H9 (cell line): ENCODE results near the gene COX6B2. TPM values are rescaled to one million over a fixed set of nuclear protein-coding genes. Genes with fewer than 3 reads are reported as not detected.

Source experiments
- DNase-seq: peaks from one replicate; pipeline ENCODE4 v3.0.0-alpha.2; 2017
- H2AFZ ChIP-seq: one replicate; pipeline ENCODE4 v1.6.1; 2013; ENCODE audit warnings: mild to moderate bottlenecking, low read length, control low read depth, moderate library complexity
- H2AK5ac ChIP-seq: 2 replicates; pipeline ENCODE4 v1.6.1; 2013; ENCODE audit warnings: low read length, control low read depth, mixed read lengths; ENCODE audit not compliant: insufficient read length
- H2BK120ac ChIP-seq: one replicate; pipeline ENCODE4 v1.6.1; 2013; ENCODE audit warnings: low read depth, mild to moderate bottlenecking, low read length, control low read depth, inconsistent platforms; ENCODE audit not compliant: poor library complexity, severe bottlenecking
- H2BK12ac ChIP-seq: 2 replicates; pipeline ENCODE4 v1.6.1; 2013; ENCODE audit warnings: low read length, control low read depth, mixed read lengths, low read depth; ENCODE audit not compliant: insufficient read length
- H2BK15ac ChIP-seq: 2 replicates; pipeline ENCODE4 v1.6.1; 2013; ENCODE audit warnings: low read depth, low read length, control low read depth
- H2BK20ac ChIP-seq: one replicate; pipeline ENCODE4 v1.6.1; 2013; ENCODE audit warnings: low read depth, mild to moderate bottlenecking, low read length, control low read depth, inconsistent platforms; ENCODE audit not compliant: poor library complexity, severe bottlenecking
- H2BK5ac ChIP-seq: 2 replicates; pipeline ENCODE4 v1.6.1; 2013; ENCODE audit warnings: low read length, control low read depth, mixed read lengths; ENCODE audit not compliant: insufficient read length
- H3K14ac ChIP-seq: 2 replicates; pipeline ENCODE4 v1.6.1; 2013; ENCODE audit warnings: low read length, control low read depth; ENCODE audit not compliant: insufficient read depth
- H3K18ac ChIP-seq: 2 replicates; pipeline ENCODE4 v1.6.1; 2013; ENCODE audit warnings: low read depth, mild to moderate bottlenecking, mixed read lengths, low read length, control low read depth; ENCODE audit not compliant: insufficient read length
- H3K23ac ChIP-seq: 2 replicates; pipeline ENCODE4 v1.6.1; 2013; ENCODE audit warnings: low read length, control low read depth, mixed read lengths, low read depth; ENCODE audit not compliant: insufficient read length
- H3K23me2 ChIP-seq: 2 replicates; pipeline ENCODE4 v1.6.1; 2013; ENCODE audit warnings: low read depth, mild to moderate bottlenecking, mixed read lengths, low read length, control low read depth; ENCODE audit not compliant: insufficient read length, poor library complexity, severe bottlenecking
- H3K27ac ChIP-seq: 2 replicates; pipeline ENCODE4 v1.5.1; 2013; ENCODE audit warnings: low read length, control low read depth, mixed read lengths, low read depth; ENCODE audit not compliant: insufficient read length
- H3K27me3 ChIP-seq: 2 replicates; pipeline ENCODE4 v1.6.1; 2013; ENCODE audit warnings: low read length, control low read depth, inconsistent platforms; ENCODE audit not compliant: insufficient read depth
- H3K4ac ChIP-seq: 2 replicates; pipeline ENCODE4 v1.6.1; 2013; ENCODE audit warnings: low read depth, mild to moderate bottlenecking, control low read depth, inconsistent platforms, low read length, moderate library complexity
- H3K4me1 ChIP-seq: 2 replicates; pipeline ENCODE4 v1.6.1; 2013; ENCODE audit warnings: low read length, control low read depth, inconsistent platforms; ENCODE audit not compliant: insufficient read depth
- H3K4me2 ChIP-seq: 2 replicates; pipeline ENCODE4 v1.6.1; 2013; ENCODE audit warnings: low read length, control low read depth, mixed read lengths; ENCODE audit not compliant: insufficient read length, insufficient read depth
- H3K56ac ChIP-seq: 2 replicates; pipeline ENCODE4 v1.6.1; 2013; ENCODE audit warnings: low read depth, mild to moderate bottlenecking, mixed read lengths, low read length, control low read depth; ENCODE audit not compliant: insufficient read length
- H3K79me1 ChIP-seq: 2 replicates; pipeline ENCODE4 v1.6.1; 2013; ENCODE audit warnings: low read depth, mild to moderate bottlenecking, moderate library complexity, low read length, control low read depth, inconsistent platforms; ENCODE audit not compliant: insufficient read depth, poor library complexity, severe bottlenecking
- H3K79me2 ChIP-seq: 2 replicates; pipeline ENCODE4 v1.6.1; 2013; ENCODE audit warnings: low read length, control low read depth, inconsistent platforms; ENCODE audit not compliant: insufficient read depth
- H3K9ac ChIP-seq: 2 replicates; pipeline ENCODE4 v1.6.1; 2013; ENCODE audit warnings: low read length, control low read depth, mixed read lengths; ENCODE audit not compliant: insufficient read length; ENCODE audit errors: extremely low read depth
- H3K9me3 ChIP-seq: one replicate; pipeline ENCODE4 v1.6.1; 2013; ENCODE audit warnings: low read depth, low read length, inconsistent platforms; ENCODE audit not compliant: control insufficient read depth
- H3T11ph ChIP-seq: one replicate; pipeline ENCODE4 v1.6.1; 2013; ENCODE audit warnings: mild to moderate bottlenecking, low read length, control low read depth, inconsistent platforms
- H4K20me1 ChIP-seq: one replicate; pipeline ENCODE4 v1.6.1; 2013; ENCODE audit not compliant: control insufficient read depth, insufficient read length, insufficient read depth
- H4K5ac ChIP-seq: 2 replicates; pipeline ENCODE4 v1.6.1; 2013; ENCODE audit warnings: low read depth, mild to moderate bottlenecking, mixed read lengths, low read length, control low read depth; ENCODE audit not compliant: insufficient read length
- H4K8ac ChIP-seq: replicated peaks from 2 replicates; pipeline ENCODE4 v1.6.1; 2013; ENCODE audit warnings: low read length, control low read depth, mixed read lengths, low read depth; ENCODE audit not compliant: insufficient read length
- H4K91ac ChIP-seq: 2 replicates; pipeline ENCODE4 v1.6.1; 2013; ENCODE audit warnings: low read depth, mild to moderate bottlenecking, moderate library complexity, mixed read lengths, low read length, control low read depth; ENCODE audit not compliant: insufficient read length
- H3K27ac Mint-ChIP-seq, 3 experiments: 2 replicates in 2 of 3; 3 replicates in 1 of 3; pipeline ENCODE4 v1.8.0; 2020 to 2021; ENCODE audit warnings: mixed read lengths in 3 of 3, mild to moderate bottlenecking in 1 of 3, moderate library complexity in 1 of 3
- H3K27me3 Mint-ChIP-seq: 2 replicates; pipeline ENCODE4 v1.8.0; 2021; ENCODE audit warnings: low read depth, mild to moderate bottlenecking, moderate library complexity, mixed read lengths
- H3K36me3 Mint-ChIP-seq, 3 experiments: 2 replicates in 2 of 3; 3 replicates in 1 of 3; pipeline ENCODE4 v1.8.0; 2020 to 2021; ENCODE audit warnings: low read depth in 3 of 3, mixed read lengths in 3 of 3; ENCODE audit not compliant: insufficient read depth in 1 of 3
- H3K4me1 Mint-ChIP-seq, 2 experiments: 2 replicates each; pipeline ENCODE4 v1.8.0; 2020; ENCODE audit warnings: mixed read lengths in 2 of 2
- H3K4me3 Mint-ChIP-seq, 2 experiments: 2 replicates in 1 of 2; 3 replicates in 1 of 2; pipeline ENCODE4 v1.8.0; 2020 to 2021; ENCODE audit warnings: mild to moderate bottlenecking in 2 of 2, mixed read lengths in 2 of 2, moderate library complexity in 1 of 2
- H3K9me3 Mint-ChIP-seq, 2 experiments: 2 replicates in 1 of 2; 3 replicates in 1 of 2; pipeline ENCODE4 v1.8.0; 2020; ENCODE audit warnings: mild to moderate bottlenecking in 2 of 2, mixed read lengths in 2 of 2, moderate library complexity in 1 of 2
- WGBS: extraction: QIAGEN DNeasy Blood & Tissue Kit; methylation state at CpG from one replicate; pipeline ENCODE4 v1.1.7; 2013; ENCODE audit warnings: missing lambda C conversion rate, low lambda C conversion rate, mixed read lengths; ENCODE audit not compliant: insufficient read length; ENCODE audit errors: extremely low coverage; 5-methylcytosine and 5-hydroxymethylcytosine counted together
- total RNA-seq: library from RNA; stranded (reverse); gene quantifications from 2 replicates; pipeline ENCODE4 v1.2.1, GENCODE V29; 2021
- TF ChIP-seq, protein P1 (sequence below): fragments of 200-600 bp; sonication (generic); conservative IDR thresholded peaks from 3 replicates; pipeline ENCODE4 v1.8.0; 2021; ENCODE audit warnings: antibody characterized with exemption, mild to moderate bottlenecking

COX6B2 gene
- total RNA-seq, 1 experiment from 2014 or later, result 4.0 TPM

- H3K23me2 ChIP-seq, result no peaks in the 10 kb centered on the region
- H3K27me3 Mint-ChIP-seq, result no peaks in the 10 kb centered on the region
- no peaks in the 10 kb centered on the region for H3K9me3 ChIP-seq
- peaks cover 39 to 59% (median 56%) of the 10 kb centered on the region in 3 experiments; a peak in 6 of 7 replicates for H3K36me3 Mint-ChIP-seq
- no peak overlapping the region for H3K18ac ChIP-seq
- H2BK20ac ChIP-seq, result no peak overlapping the region
- no peak overlapping the region for H3T11ph ChIP-seq
- no peak overlapping the region for H3K27ac ChIP-seq
- H3K9me3 Mint-ChIP-seq, result no peaks in the 10 kb centered on the region
- H3K4me1 ChIP-seq, result peaks cover 3% of the 10 kb centered on the region; the same call in 1 of the 2 replicates
- no peak overlapping the region for H3K4ac ChIP-seq
- DNase-seq, result no peak
- H2BK12ac ChIP-seq, result no peak overlapping the region
- TF ChIP-seq, protein P1, sequence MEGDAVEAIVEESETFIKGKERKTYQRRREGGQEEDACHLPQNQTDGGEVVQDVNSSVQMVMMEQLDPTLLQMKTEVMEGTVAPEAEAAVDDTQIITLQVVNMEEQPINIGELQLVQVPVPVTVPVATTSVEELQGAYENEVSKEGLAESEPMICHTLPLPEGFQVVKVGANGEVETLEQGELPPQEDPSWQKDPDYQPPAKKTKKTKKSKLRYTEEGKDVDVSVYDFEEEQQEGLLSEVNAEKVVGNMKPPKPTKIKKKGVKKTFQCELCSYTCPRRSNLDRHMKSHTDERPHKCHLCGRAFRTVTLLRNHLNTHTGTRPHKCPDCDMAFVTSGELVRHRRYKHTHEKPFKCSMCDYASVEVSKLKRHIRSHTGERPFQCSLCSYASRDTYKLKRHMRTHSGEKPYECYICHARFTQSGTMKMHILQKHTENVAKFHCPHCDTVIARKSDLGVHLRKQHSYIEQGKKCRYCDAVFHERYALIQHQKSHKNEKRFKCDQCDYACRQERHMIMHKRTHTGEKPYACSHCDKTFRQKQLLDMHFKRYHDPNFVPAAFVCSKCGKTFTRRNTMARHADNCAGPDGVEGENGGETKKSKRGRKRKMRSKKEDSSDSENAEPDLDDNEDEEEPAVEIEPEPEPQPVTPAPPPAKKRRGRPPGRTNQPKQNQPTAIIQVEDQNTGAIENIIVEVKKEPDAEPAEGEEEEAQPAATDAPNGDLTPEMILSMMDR, result no peak
- WGBS, result no CpG with 5 or more reads among the region's 11 CpGs
- H3K4me1 Mint-ChIP-seq, result peaks cover 2 to 12% of the 10 kb centered on the region in 2 experiments; a peak in 3 of 4 replicates
- H4K5ac ChIP-seq, result no peak overlapping the region
- H4K20me1 ChIP-seq, result no peaks in the 10 kb centered on the region
- H2BK120ac ChIP-seq, result no peak overlapping the region
- no peak overlapping the region for H3K9ac ChIP-seq
- H4K91ac ChIP-seq, result no peak overlapping the region
- H2AFZ ChIP-seq, result no peak overlapping the region
- H4K8ac ChIP-seq, result no peak overlapping the region
- H3K27ac Mint-ChIP-seq, result no peak overlapping the region
- no peaks in the 10 kb centered on the region for H3K27me3 ChIP-seq
- no peak overlapping the region for H2BK5ac ChIP-seq
- no peak overlapping the region for H3K4me3 Mint-ChIP-seq
- no peak overlapping the region for H2AK5ac ChIP-seq
- no peak overlapping the region for H2BK15ac ChIP-seq
- no peaks in the 10 kb centered on the region for H3K79me1 ChIP-seq
- H3K14ac ChIP-seq, result no peak overlapping the region
- no peaks in the 10 kb centered on the region for H3K79me2 ChIP-seq
- H3K23ac ChIP-seq, result no peak overlapping the region
- no peak overlapping the region for H3K56ac ChIP-seq
- H3K4me2 ChIP-seq, result no peak overlapping the region
These were observed 46.2 kb downstream of the COX6B2 start for GRCh38 chr19:55308281-55308680.
